Measurements from ENCODE around the gene ATG4B.
A peak's percentile ranks its signal among the peaks of the same experiment; 100 is the strongest.
"Not testable (repeated sequence)": the region's sequence is repeated elsewhere in the genome, so short reads cannot be mapped to it uniquely, and the experiment has no call there.

The ATG4B gene

GRCh38 chr2:241637018-241637794 lies at the start of gene ATG4B, which contains the start of gene THAP4:
TSS of gene ATG4B (plus strand) at chr2:241637693. CDS start at chr2:241637715, 22 bp downstream.
TSS of gene THAP4 (minus strand) at chr2:241637158. CDS start at chr2:241637017, 141 bp downstream.
- peaks cover 16 to 46% of the 10 kb centered on the region in 2 donors for H3K36me3 Mint-ChIP-seq
- H3K27ac Mint-ChIP-seq, result peak within 1 kb of the TSS; percentile 98
- H3K9me3 Mint-ChIP-seq, result peaks cover 0 to 4% of the 10 kb centered on the region in 2 donors
- H3K4me3 Mint-ChIP-seq, result peak within 1 kb of the TSS; percentile 95 to 96
- ATAC-seq (replicated peaks) (peak; percentile 80 to 81), DNase-seq (peak; percentile 71)
- no peaks in the 10 kb centered on the region for H3K27me3 Mint-ChIP-seq
- peaks cover 31 to 69% of the 10 kb centered on the region in 2 donors for H3K4me1 Mint-ChIP-seq

DNA sequence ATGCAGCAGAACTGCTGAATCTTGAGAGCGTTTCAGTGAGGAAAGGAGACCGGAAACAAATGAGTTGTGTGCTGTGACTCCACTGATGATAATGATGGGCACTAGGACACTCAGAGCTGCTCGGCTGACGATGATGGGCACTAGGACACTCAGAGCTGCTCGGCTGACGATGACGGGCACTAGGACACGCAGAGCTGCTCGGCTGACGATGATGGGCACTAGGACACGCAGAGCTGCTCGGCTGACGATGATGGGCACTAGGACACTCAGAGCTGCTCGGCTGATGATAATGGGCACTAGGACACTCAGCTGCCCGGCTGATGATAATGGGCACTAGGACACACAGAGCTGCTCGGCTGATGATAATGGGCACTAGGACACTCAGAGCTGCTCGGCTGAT lies 47.6 kb upstream of the ATG4B start:
- H3K27ac Mint-ChIP-seq; DNase-seq; ATAC-seq (replicated peaks); H3K4me3 Mint-ChIP-seq; H3K4me1 Mint-ChIP-seq; H3K27me3 Mint-ChIP-seq: not testable (repeated sequence)
- peaks cover 10 to 18% of the 10 kb centered on the region in 2 donors for H3K9me3 Mint-ChIP-seq
- peaks cover 20 to 39% of the 10 kb centered on the region in 2 donors for H3K36me3 Mint-ChIP-seq

GRCh38 chr2:241590496-241591455 lies 46.7 kb upstream of the ATG4B start:
- not testable (repeated sequence) for H3K4me3 Mint-ChIP-seq; DNase-seq; H3K4me1 Mint-ChIP-seq; ATAC-seq (replicated peaks); H3K27me3 Mint-ChIP-seq; H3K27ac Mint-ChIP-seq
- Mint-ChIP-seq H3K36me3 (peaks cover 14 to 33% of the 10 kb centered on the region in 2 donors), H3K9me3 (peaks cover 10 to 14% of the 10 kb centered on the region in 2 donors)

DNA sequence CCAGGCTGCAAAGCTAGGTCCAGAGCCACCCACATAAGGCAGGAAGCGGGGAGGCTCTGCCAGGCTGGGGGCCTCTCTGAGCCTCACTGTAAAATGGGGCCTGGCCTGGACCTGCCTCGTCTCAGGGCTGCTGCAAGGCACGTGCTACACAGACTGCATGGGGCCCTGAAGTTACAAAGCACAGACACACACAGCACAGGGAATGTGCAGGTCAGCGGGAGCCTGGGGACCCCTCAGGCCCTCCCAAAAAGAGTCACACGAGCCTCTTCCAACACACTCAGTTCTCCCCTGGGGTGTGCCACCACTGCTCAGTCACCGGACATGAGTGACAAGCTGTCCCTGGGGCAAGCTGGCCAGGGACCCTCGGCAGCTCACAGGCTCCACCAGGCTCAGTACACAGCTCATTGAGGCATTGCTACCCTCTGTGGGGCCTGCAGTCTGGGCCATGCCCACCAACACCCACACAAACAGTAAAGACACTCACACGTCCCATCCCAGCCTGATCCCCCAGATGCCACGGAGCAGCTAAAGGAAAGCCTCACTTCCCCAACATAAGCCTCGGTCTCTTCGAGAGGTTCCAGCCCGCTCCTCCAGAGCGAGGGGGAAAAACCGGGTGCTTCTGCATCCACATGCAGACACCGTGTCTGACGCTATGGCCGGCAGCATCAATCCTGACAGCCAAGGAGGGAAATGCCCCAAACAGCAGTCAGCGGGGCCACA lies 45.2 kb upstream of the ATG4B start:
- Mint-ChIP-seq H3K27me3 (no peaks in the 10 kb centered on the region), H3K36me3 (peaks cover 20% of the 10 kb centered on the region in 2 donors), H3K4me3 (no peak overlapping the region), H3K4me1 (no peaks in the 10 kb centered on the region), H3K27ac (no peak overlapping the region), H3K9me3 (peaks cover 1 to 6% of the 10 kb centered on the region in 2 donors)
- no peak for DNase-seq
- ATAC-seq (replicated peaks), result no peak

DNA sequence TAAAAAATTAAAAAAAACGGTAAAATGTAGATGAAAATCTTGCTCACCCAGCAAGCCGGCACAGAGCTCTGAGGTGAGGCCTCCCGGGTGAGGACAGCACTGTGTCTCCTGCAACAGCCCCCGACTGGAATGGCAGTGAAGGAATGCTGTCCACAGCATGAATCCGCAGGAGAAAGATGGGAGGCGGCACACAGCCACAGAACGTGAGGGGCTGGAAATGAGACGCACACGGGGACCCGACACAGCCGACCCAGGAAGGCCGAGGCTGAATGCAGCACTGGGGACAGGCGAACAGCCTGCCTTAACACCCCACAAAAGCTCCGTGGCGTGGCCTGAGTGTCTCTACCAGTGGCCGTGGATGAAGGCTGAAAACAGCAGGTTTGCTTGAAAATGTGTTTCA lies 44.2 kb upstream of the ATG4B start:
- Mint-ChIP-seq H3K9me3 (peaks cover 0 to 2% of the 10 kb centered on the region in 2 donors), H3K4me1 (no peaks in the 10 kb centered on the region), H3K36me3 (peaks cover 21 to 29% of the 10 kb centered on the region in 2 donors), H3K27me3 (no peaks in the 10 kb centered on the region), H3K4me3 (no peak overlapping the region), H3K27ac (no peak overlapping the region)
- ATAC-seq (replicated peaks), result no peak
- DNase-seq, result no peak

GRCh38 chr2:241595600-241596140 lies 41.8 kb upstream of the ATG4B start:
- Mint-ChIP-seq H3K27ac (no peak overlapping the region), H3K9me3 (no peaks in the 10 kb centered on the region), H3K4me3 (no peak overlapping the region), H3K27me3 (no peaks in the 10 kb centered on the region), H3K36me3 (peaks cover 33 to 43% of the 10 kb centered on the region in 2 donors), H3K4me1 (no peaks in the 10 kb centered on the region)
- no peak for DNase-seq
- ATAC-seq (replicated peaks), result peak in 1 of 2 donors; percentile 63

DNA sequence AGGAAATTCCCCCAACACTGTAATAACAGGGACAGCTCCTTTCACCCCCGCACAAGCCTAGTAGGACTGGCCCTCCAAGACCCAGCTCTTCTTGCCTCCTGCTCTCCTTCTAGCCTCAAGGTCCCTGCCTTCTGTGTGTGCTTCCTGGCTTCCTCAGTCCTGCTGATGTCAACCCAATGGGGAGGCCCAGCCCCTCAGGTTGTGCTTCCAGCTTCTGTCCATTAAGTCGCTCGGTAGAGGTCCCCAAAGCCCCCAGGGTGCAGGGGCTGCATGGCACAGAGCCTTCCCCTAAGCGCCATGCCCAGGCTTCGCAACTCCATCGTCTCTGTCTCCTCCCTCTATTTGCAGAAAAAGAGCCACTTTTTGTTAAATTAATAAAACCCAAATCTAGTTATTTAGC lies 39.9 kb upstream of the ATG4B start:
- DNase-seq (no peak), ATAC-seq (replicated peaks) (no peak)
- no peaks in the 10 kb centered on the region for H3K9me3 Mint-ChIP-seq
- no peak overlapping the region for H3K4me3 Mint-ChIP-seq
- H3K36me3 Mint-ChIP-seq, result peaks cover 40 to 55% of the 10 kb centered on the region in 2 donors
- no peaks in the 10 kb centered on the region for H3K27me3 Mint-ChIP-seq
- H3K27ac Mint-ChIP-seq, result peak overlapping the region; percentile 51
- H3K4me1 Mint-ChIP-seq, result no peaks in the 10 kb centered on the region

DNA sequence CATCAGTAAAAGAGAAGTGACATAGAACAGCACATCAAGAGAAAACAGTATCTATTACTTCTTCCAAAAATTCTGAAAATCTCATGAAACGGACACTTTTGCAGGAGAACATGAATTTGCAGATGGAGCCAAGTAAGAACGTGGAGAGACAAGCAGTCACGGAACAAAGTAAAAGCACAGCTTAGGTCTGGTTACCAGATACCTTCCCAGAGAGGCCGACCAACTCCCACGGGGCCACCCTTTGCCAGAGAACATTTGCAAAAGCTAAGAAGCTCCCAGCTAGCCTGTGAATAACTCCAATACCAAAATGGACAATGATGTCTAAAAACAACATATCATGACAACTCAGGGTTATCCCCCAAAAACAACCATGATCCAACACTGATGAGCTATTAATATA lies 39.4 kb upstream of the ATG4B start:
- Mint-ChIP-seq H3K27ac (no peak overlapping the region), H3K36me3 (peaks cover 39 to 54% of the 10 kb centered on the region in 2 donors), H3K4me1 (no peaks in the 10 kb centered on the region), H3K9me3 (no peaks in the 10 kb centered on the region), H3K4me3 (no peak overlapping the region), H3K27me3 (no peaks in the 10 kb centered on the region)
- DNase-seq, result no peak
- no peak for ATAC-seq (replicated peaks)

DNA sequence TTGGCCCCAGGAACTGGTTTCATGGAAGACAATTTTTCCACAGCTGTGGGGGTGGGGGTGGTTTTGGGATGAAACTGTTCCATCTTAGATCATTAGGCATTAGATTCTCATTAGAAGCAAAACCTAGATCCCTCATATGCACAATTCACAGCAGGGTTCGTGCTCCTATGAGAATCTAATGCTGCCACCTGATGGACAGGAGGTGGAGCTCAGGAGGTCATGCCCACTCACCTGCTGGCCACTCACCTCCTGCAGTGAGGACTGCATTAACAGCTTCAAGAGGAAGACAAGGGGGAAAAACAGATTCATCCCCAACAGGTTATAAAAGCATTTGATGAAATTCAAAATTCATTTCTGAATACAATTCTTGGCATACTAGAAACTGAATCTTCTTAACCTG lies 39.0 kb upstream of the ATG4B start:
- DNase-seq (no peak), ATAC-seq (replicated peaks) (peak in 1 of 2 donors; percentile 51)
- H3K9me3 Mint-ChIP-seq, result no peaks in the 10 kb centered on the region
- no peaks in the 10 kb centered on the region for H3K27me3 Mint-ChIP-seq
- no peak overlapping the region for H3K4me3 Mint-ChIP-seq
- H3K36me3 Mint-ChIP-seq, result peaks cover 43 to 56% of the 10 kb centered on the region in 2 donors
- no peak overlapping the region for H3K27ac Mint-ChIP-seq
- no peaks in the 10 kb centered on the region for H3K4me1 Mint-ChIP-seq

GRCh38 chr2:241599615-241600014 lies 37.9 kb upstream of the ATG4B start:
- DNase-seq (no peak), ATAC-seq (replicated peaks) (no peak)
- Mint-ChIP-seq H3K4me3 (no peak overlapping the region), H3K27me3 (no peaks in the 10 kb centered on the region), H3K36me3 (peaks cover 38 to 52% of the 10 kb centered on the region in 2 donors), H3K4me1 (no peaks in the 10 kb centered on the region), H3K27ac (no peak overlapping the region), H3K9me3 (no peaks in the 10 kb centered on the region)

DNA sequence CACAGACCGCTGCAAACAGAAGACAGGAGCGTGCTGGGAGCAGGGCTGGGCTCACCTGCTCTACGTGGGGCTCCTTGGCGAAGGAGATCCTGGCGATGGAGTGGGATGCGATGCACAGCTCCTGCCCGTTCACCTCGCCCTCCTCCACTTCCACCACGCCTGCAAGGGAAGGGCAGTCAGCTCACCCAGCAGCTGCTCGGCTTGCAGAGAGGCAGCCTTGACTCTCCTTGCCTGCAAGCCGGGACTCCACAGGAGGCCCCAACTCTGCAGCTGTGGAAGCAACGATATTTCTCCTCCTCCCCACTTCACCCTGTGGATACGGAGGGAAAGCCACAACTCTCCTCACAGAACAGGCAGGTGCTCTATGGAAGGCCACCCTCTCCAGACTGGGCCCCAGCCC lies 35.7 kb upstream of the ATG4B start:
- no peak for ATAC-seq (replicated peaks)
- Mint-ChIP-seq H3K27ac (no peak overlapping the region), H3K4me3 (no peak overlapping the region), H3K36me3 (peaks cover 37 to 47% of the 10 kb centered on the region in 2 donors), H3K9me3 (no peaks in the 10 kb centered on the region), H3K27me3 (no peaks in the 10 kb centered on the region), H3K4me1 (no peaks in the 10 kb centered on the region)
- no peak for DNase-seq

DNA sequence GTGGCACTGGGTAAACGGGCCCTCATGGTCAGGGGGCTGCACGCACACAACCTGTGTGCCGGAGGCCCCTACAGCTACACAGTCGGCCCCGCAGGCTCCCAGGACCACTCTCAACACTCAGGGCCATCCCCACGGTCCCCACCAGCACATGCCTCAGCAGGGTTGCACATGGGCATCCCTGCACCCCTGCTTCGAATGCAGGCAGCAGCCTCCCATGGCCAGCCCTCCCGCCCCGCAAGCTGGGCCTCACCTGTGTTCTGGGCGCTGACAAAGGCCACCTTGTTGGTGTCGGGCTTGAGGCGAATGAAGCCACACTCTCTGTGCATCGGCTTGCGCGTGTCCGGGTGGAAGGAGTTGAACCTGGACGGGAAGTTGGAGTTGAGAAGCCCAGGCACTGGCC lies 34.8 kb upstream of the ATG4B start:
- no peak overlapping the region for H3K4me3 Mint-ChIP-seq
- no peaks in the 10 kb centered on the region for H3K9me3 Mint-ChIP-seq
- no peaks in the 10 kb centered on the region for H3K4me1 Mint-ChIP-seq
- peaks cover 40 to 47% of the 10 kb centered on the region in 2 donors for H3K36me3 Mint-ChIP-seq
- no peaks in the 10 kb centered on the region for H3K27me3 Mint-ChIP-seq
- DNase-seq (no peak), ATAC-seq (replicated peaks) (no peak)
- H3K27ac Mint-ChIP-seq, result no peak overlapping the region

DNA sequence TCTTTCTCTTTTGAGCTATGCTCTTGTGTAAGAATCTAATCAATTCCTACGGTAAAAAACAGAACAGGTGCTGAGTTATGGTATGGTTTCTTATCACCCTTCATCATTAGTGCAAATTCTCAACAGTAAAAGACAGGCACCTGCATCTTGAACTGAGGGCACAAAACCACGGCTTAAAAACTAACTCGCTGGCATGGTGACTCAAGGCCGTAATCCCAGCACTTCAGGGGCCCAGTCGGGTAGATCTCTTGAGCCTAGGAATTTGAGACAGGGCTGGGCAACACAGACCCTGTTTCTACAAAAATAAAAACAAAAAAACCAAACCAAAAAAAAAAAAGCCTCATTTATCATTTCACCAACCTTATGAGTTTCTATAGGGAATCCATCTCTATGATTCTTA lies 33.8 kb upstream of the ATG4B start:
- no peak for DNase-seq
- no peak overlapping the region for H3K27ac Mint-ChIP-seq
- no peaks in the 10 kb centered on the region for H3K27me3 Mint-ChIP-seq
- no peak overlapping the region for H3K4me3 Mint-ChIP-seq
- H3K36me3 Mint-ChIP-seq, result peaks cover 41 to 51% of the 10 kb centered on the region in 2 donors
- H3K9me3 Mint-ChIP-seq, result no peaks in the 10 kb centered on the region
- peaks cover 3 to 5% of the 10 kb centered on the region in 2 donors for H3K4me1 Mint-ChIP-seq
- ATAC-seq (replicated peaks), result no peak

DNA sequence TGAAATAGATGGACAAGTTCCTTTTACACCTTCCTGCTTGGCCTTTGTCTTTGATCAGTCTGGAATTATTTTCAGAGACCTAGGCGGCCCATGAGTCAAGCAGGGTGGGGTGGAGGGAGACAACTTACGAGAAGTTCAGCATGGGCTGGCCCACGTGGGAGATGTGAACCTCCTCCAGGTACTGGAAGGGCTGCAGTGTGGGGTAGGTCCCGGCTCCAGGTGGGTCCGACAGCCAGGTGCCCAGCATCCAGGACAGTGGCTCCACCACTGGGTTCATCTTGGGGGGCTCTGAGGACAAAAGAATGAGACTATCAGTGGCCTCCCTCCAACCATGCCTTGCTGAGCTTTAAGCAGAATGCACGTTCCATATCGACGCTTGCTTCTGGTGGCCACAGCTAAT lies 31.3 kb upstream of the ATG4B start:
- no peak for DNase-seq
- H3K36me3 Mint-ChIP-seq, result peaks cover 29 to 37% of the 10 kb centered on the region in 2 donors
- no peaks in the 10 kb centered on the region for H3K9me3 Mint-ChIP-seq
- peak overlapping the region; percentile 47 for H3K27ac Mint-ChIP-seq
- H3K4me3 Mint-ChIP-seq, result no peak overlapping the region
- no peak for ATAC-seq (replicated peaks)
- H3K27me3 Mint-ChIP-seq, result no peaks in the 10 kb centered on the region
- peaks cover 12 to 21% of the 10 kb centered on the region in 2 donors for H3K4me1 Mint-ChIP-seq
